GM18502 (cell line): ENCODE data around the gene PTPRT.

Experiments used
- ATAC-seq: cut with Tn5 transposase; IDR thresholded peaks from one replicate; pipeline ENCODE4 v1.9.1; 2021; ENCODE audit warnings: mild to moderate bottlenecking; ENCODE audit not compliant: unreplicated experiment, poor library complexity

The PTPRT gene

GRCh38 chr20:42873259-42873658, 316.4 kb downstream of the PTPRT start:
- ATAC-seq = no peak

GRCh38 chr20:42864116-42864515, 325.6 kb downstream of the PTPRT start:
- ATAC-seq = no peak

GRCh38 chr20:42862446-42862845, 327.3 kb downstream of the PTPRT start:
- no peak for ATAC-seq

DNA sequence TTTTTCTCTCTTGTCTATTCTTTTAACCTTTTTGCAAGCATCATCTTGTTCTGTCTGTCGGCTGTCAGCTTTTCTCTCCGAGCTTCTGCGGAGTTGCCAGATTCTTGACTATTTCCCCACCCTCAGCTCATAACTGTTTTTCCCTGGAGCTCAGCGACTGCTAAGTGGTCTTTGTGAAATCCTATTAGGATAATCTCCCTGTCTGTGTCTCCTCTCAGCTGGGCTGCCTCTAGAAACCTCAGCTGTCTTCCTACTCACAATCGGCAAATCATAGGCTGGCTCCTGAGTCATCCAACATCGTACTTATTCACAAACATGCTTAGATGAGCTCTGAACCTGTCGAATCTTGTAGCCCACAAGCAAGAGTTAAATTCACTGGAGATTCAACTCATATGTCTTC, 332.3 kb downstream of the PTPRT start:
- ATAC-seq = no peak

DNA sequence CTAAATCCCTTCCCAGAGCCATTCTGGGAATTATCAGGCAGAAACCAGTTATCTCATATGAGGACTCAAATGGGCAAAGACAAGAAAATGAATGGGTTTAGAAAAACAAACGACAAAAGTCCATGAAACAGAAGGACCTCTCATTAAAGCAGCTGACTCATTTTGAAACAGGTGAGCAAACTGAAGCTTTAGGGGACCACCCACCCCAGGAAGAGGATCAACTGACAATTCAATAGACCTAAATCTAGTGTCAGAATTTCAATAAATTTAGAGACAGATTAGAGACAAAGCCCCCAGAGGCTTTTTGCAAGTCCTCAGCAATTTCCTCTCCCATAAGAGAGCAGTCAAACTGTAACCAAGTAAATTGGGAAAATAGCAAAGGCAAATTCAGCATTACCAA, 333.8 kb downstream of the PTPRT start:
- no peak for ATAC-seq

- ATAC-seq = no peak
Observed at GRCh38 chr20:42852691-42853090, 337.0 kb downstream of the PTPRT start.

GRCh38 chr20:42846784-42847490, 342.8 kb downstream of the PTPRT start:
- ATAC-seq = no peak

- ATAC-seq = no peak
Observed at GRCh38 chr20:42844751-42845150, 345.0 kb downstream of the PTPRT start.

DNA sequence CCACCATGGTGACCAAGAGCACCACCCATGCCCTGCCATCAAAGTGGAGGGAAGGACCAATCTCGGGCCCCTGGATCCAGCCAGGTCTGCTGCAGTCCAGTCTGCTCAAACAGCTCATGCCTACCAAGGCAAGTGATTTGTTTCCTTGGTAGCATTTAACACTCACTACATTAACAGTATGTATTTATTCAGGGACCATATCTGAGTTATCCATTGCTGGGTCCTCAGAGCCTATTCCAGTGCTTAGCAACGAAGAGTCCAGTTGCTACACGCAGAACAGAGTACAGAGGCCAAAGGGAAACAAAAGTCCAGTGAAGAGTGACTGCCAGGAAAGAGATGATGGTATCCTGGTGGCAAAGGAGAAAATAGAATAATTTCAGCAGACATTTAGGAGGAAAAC, 352.2 kb downstream of the PTPRT start:
- no peak for ATAC-seq

DNA sequence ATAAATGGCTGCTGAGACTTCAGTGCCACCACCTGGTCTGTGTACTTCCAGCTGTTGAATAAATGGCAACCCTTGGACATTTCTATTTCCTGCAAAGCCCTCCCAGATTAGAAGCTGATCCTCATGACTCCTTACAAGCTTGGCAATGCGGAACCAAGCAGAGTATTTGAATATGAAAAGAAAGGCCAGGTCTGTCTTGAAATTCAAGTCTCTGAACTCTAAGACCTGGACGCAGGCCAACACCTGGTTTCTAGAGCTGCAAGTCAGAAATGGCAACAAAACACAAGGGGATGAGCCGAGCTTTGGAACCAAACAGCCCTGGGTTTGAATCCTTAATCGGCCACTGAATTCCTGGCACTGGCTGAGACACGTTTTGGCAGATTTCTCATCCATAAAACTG, 353.4 kb downstream of the PTPRT start:
- ATAC-seq = no peak

- ATAC-seq = no peak
Observed at GRCh38 chr20:42807876-42808275, 381.8 kb downstream of the PTPRT start.

GRCh38 chr20:42795111-42795695, 394.5 kb downstream of the PTPRT start:
- no peak for ATAC-seq

DNA sequence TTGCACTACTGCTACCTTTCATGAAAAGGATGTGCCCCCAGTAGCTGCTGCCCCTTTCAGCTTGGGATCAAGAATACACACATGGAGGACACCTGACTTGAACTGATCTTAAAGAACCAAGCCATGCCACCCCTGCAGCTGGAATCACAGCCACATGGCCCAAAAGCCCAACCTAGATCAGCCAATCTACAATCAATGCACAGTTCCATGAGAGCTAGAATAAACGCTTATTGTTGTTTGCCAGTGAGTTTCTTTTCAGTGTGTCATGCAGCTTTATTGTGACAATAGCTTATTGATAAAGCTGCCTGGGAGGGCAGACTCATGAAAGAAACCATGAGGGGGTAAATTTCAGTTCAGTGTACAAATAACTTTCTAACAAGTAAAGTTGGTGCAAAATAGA, 397.7 kb downstream of the PTPRT start:
- ATAC-seq = no peak

DNA sequence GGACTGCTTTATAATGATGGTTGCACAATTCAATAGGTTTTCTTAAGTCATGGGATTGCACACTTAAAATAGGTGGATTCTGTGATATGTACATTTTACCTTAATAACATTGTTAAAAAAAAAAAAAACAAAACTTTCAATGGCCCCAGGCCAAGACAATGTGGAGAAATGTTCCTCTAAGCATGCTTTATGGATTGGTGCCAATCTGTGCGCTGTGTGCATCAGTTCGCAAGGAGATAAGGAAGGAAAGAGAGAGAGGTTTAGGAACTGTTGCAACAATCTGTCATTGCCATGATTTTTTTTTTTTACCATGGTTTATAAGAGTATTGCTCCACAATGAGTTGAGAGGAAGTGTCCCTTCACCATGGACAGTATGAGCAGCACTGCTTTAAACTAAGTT, 399.6 kb downstream of the PTPRT start:
- ATAC-seq = no peak

DNA sequence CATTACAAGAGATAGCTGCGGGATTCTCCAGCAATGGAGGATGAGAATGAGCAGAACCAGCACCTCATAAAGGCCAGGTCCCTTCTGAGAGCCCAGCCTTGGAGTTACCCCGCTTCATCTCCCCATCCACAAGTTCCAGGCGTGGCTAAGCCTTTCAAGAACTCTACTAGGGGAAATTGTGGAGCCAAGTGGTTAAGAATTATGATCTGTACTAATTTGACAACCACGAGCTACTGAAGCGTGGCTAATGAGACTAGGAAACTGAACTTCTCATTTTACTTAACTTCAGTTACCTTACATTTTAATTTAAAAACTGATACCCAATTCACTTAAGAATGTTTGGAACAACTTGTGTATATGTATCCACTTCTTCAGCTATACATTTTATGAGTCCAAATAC, 401.0 kb downstream of the PTPRT start:
- no peak for ATAC-seq

GRCh38 chr20:42785041-42785440, 404.7 kb downstream of the PTPRT start:
- no peak for ATAC-seq

- no peak for ATAC-seq
Observed at GRCh38 chr20:42779216-42779615, 410.5 kb downstream of the PTPRT start.

GRCh38 chr20:42775866-42776265, 413.8 kb downstream of the PTPRT start:
- no peak for ATAC-seq

DNA sequence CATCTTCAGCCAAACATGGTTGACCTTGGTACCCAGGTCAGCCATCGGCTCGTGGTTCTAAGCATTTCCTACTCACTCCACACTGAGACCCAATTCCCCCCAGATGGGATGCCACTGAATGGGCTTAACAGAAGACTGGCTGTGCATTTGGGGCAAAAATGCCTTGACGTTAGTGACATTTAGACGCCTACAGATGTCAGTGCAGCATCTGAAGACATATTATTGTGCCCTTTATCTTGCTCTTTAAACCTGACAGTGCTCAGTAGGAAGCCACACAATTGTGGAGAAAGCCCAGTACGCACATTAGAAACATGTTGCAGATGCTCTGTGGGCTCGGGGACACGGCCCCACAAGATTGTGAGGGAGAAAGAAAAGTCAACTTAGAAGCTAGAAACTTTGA, 414.7 kb downstream of the PTPRT start:
- ATAC-seq = no peak

GRCh38 chr20:42763015-42763414, 426.7 kb downstream of the PTPRT start:
- no peak for ATAC-seq

- no peak for ATAC-seq
Observed at GRCh38 chr20:42756991-42757390, 432.7 kb downstream of the PTPRT start.

GRCh38 chr20:42754706-42755105, 435.0 kb downstream of the PTPRT start:
- ATAC-seq = no peak
